LNCAP (cell line): ENCODE measurements around the gene PSMD2.
A peak's percentile ranks its signal among the peaks of the same experiment; 100 is the strongest.

Experiments
- CTCF ChIP-seq: fragments of 450-650 bp; IDR thresholded peaks from 2 replicates; pipeline ENCODE4 v1.5.1; 2017; ENCODE audit warnings: mild to moderate bottlenecking

Gene PSMD2

GRCh38 chr3:184298759-184299487 is at the start of gene PSMD2:
Gene PSMD2 (plus strand): TSS chr3:184299241. CDS start chr3:184299267, 26 bp downstream.
- TF ChIP-seq CTCF, result no peak

- TF ChIP-seq CTCF, result peak; percentile 47
Measured at GRCh38 chr3:184249412-184250166, 49.5 kb upstream of the PSMD2 start, which contains the start of gene EEF1AKMT4. Gene EEF1AKMT4 (plus strand): TSS chr3:184249672. CDS start chr3:184249695, 23 bp downstream.

GRCh38 chr3:184250167-184250828 is 48.7 kb upstream of the PSMD2 start:
- peak; percentile 94 for TF ChIP-seq CTCF

- no peak for TF ChIP-seq CTCF
Measured at GRCh38 chr3:184255291-184256039, 43.6 kb upstream of the PSMD2 start.

GRCh38 chr3:184257083-184257915 is 41.7 kb upstream of the PSMD2 start:
- no peak for TF ChIP-seq CTCF

- TF ChIP-seq CTCF, result no peak
Measured at GRCh38 chr3:184258926-184259325, 40.1 kb upstream of the PSMD2 start.
